CD4-positive, alpha-beta T cell treated with Interleukin-10 for 1 hour (primary cell): ENCODE results near the gene GAB4.
"Not testable (repeated sequence)": the region's sequence is repeated elsewhere in the genome, so short reads cannot be mapped to it uniquely, and the experiment has no call there.

Experiments
- DNase-seq: peaks from one replicate; pipeline ENCODE4 v3.0.0-alpha.2; 2020

GAB4 gene, protein sequence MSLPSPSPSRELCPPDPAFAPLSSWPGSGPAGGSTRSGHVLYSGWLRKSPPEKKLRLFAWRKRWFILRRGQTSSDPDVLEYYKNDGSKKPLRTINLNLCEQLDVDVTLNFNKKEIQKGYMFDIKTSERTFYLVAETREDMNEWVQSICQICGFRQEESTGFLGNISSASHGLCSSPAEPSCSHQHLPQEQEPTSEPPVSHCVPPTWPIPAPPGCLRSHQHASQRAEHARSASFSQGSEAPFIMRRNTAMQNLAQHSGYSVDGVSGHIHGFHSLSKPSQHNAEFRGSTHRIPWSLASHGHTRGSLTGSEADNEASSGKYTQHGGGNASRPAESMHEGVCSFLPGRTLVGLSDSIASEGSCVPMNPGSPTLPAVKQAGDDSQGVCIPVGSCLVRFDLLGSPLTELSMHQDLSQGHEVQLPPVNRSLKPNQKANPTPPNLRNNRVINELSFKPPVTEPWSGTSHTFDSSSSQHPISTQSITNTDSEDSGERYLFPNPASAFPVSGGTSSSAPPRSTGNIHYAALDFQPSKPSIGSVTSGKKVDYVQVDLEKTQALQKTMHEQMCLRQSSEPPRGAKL

DNA sequence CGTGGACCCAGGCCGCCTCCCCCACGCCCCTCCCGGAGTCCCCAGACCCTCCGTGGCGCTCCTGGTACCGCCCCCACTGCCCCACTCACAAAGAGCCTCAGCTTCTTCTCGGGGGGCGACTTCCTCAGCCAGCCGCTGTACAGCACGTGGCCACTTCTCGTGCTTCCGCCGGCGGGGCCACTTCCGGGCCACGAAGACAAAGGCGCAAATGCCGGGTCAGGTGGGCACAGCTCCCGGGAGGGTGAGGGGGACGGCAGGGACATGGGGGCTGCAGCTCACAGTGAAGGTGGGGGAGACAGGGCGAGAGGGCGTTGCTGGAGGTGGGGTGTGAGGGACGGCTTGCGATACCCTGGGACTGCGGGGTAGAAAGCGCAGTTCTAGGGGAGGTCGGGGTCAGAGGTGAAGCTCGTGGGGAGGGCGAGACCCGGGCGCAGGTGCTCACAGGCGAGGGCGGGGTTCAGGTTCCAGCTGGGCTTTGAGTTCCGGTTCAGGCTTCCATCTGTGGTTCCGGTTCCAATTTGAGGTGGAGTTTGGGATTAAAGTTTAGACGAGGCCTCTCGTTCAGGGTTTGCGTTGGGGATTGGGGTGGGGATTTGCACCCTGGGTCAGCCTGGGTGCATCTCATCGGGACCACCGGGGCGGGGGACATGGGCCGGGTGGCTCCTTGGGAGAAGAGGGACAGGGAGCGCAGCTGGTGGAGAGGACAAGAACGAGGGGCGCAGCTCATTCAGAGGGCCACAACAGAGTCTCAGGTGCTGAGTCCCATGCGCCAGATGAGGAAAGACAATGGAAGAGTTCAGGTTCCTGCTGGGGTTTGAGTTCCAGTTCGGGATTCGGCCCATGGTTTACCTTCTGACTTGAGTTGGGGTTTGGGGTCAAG is at the start of gene GAB4:
Gene GAB4 (minus strand): TSS at position 371 of the 880 bp plus-strand sequence. CDS start 108 bp downstream, at position 263.
- no peak for DNase-seq

DNA sequence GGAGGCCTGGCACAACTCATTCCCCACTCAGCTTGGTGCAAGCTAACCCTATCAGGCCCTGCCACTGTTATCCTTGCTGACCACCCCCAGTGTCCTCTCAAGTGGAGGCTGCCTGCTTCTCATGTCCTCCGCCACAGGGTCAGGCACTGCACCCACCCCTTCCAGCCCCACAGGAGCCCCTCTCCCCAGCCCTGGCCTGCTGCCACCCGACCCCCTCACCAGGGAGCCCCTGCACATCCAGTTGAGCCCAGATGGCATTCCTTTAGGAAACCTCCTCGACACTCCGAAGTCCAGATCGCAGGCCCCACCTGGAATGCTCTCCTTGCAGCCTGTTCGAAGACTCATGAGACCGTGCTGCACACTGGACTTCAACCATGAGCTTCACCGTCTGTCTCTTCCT is 48.8 kb upstream of the GAB4 start:
- no peak for DNase-seq

DNA sequence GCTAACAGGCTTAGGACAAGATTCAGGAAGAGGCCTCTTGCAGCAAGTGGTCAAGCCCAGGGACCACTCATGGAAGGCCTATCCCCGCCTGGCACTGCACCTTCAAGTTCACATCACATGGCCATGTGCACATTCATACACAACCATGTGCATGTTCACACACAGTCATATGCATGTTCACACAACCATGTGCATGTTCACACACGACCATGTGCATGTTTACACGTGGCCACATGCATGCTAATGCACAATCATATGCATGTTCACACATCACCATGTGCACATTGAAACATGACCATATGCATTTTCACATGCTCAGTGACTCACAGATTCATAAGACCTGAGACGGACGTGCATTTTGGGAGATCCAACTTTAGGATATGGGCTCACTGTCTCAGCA is 48.0 kb upstream of the GAB4 start:
- DNase-seq = no peak

DNA sequence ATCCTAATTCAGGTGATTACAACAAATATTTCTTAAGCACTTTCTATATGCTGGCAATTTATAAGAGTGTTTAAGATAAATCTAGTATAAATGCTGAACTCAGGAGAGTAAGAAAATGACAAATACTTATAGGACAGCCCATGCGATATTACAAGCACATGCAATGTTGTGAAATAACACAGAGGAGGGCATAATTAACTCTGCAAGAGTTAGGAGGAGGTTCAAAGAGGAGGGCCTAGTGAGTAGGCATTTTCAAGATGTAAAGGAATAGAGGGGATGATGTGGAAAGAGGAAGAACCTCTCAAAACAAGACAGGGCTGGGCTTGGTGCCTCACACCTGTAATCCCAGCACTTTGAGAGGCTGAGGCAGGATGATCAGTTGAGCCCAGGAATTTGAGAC is 39.6 kb upstream of the GAB4 start:
- DNase-seq = no peak

DNA sequence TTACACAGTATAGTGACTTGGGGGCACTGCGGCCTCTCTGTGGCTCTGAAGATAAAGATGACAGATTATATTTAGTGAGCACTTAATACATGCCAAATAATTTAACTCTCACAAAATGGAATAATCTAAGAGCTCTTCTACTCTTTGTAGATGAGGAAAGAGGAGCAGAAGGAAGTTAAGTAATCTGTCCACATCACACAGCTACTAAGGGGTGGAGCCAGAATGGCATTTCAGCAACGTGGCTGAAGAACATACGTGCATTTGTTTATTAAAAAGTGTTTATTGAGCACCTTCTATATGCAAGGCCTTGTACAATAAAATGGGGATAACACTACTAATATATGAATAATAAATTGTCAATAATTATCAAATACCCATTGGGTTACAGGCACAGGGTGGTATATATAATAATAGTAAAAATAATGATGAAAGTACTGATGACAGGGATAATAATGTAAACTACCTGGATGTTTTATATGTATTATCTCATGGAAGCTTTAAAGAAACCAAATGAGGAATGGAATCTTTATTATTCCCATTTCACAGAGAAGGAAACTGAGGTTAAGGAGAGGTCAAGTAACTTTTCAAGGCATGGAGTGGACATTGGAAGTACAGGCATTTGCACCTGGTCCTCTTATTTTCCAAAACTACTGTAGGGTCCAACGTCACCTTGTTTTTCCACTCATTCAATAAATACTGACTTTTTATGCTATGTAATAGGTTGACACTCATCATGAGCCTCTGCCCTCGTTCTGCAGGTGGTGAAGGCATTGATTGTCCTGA is 38.7 kb upstream of the GAB4 start:
- no peak for DNase-seq

DNA sequence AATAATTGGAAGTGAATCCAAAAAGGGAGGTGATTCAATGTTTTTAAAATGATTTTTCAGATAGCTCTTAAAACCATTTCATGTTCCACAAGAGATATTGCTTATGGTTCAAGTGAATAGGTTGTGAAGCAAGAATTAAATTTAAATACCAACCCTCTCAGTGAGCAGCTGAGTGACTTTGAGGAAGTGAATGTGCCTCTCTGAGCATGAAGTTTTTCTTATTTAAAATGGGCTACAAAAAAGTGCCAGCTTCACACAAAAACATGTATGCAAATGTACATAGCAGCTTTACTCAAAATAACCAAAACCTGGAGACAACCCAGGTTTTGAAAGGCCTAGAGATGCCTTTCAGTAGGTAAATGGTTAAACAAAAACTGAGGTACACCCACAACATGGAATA is 35.5 kb upstream of the GAB4 start:
- no peak for DNase-seq

DNA sequence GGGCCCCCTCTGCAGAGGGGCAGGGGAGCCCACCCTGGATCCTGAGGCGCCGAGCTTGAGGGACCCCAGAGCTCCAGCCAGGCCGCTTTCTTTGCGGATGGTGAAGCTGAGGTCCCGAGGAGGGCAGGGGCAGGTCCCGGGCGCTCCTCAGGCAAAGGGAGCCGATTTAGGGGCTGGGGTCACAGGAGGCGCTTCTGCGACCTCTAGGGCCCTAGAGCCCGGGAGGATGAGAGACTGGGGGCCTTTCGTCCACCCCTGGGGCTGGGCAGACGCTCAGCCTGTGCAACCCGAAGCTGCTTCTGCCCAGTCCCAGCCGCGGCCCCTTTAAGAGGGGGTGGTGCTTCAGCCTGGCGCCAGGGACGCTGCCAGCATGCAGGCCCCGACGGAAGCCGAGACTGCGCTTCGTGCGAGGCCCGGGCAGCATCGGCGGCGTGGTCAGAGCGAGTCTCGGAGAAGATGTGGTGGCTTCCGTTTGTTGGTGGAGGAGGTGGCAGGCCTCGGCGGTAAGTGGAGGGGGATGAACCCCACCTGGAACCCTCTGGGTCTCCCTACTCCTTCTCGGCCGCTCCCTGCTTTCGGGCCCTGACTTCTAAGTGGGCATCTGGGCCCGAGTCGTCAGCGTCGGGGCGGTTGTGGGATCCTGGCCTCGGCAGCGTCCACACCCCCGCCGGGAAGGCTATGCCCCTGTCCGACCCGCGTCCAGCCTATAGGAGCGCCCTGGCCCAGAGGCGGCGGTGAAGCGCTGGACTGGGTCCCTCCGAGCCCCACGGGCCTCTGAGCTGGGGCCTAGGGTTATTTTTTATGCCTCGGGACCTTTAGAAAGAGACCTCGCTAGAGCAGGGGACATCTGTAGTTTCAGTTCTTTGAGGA is 29.1 kb upstream of the GAB4 start:
- peak; percentile 6 for DNase-seq

DNA sequence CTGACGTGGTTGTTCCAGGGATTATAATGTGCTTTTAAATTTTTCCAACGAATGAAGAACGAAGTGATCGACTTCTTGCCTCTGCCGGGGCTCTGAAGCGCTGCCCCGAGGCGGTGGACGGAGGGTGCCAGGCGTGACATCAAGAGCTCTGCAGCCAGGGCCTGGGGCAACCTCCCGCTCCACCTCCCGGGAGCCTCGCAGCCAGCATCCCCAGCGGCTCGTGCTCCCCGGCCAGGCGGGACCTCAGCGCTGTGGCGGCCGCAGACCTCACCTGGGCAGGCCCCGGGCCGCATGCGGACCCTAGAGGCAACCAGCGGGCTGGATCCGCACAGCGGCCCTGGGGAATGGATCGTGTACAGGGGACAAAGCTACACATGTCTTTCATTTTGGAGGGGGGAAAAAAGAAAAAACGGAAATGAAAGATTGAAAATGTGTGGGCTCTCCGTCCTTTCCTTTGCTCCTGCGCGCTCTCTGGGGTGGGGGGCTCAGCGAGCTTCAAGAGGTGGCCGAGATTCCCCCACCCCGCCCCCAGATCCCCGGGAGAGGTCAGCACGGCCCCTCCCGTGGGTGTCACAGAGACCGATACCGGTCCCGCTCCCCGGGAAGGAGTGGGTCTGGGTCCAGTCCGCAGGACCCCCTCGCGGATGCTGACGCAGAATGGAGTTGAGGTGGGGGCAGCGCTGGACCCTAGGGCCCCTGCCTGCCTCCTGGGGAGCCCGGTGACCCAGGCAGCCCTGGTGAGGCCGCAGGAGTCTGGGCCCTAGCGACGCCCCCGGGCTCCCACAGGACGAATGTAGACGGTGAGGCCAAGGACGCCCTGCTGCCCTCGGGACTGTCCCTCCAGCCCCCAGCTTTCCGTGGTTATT is 28.2 kb upstream of the GAB4 start:
- DNase-seq = not testable (repeated sequence)

DNA sequence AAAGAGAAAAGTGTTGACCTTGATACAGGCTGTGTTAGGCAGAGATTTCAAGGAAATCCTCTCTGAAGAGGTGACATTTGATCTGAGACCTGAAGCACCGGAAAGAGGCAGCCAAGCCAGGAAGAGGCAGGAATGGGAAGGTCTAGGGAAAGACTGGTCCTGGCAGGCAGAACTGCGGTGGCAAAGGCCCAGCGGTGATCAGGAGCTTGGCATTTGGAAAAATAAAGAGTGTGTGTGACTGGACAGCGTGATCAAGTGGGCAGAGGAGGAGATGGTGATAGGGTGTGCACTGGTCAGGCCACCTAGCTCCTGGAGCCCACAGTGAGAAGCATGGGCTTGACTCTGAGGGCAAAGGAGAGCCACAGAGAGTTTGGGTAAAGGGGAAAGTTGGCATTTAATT is 27.2 kb upstream of the GAB4 start:
- no peak for DNase-seq

DNA sequence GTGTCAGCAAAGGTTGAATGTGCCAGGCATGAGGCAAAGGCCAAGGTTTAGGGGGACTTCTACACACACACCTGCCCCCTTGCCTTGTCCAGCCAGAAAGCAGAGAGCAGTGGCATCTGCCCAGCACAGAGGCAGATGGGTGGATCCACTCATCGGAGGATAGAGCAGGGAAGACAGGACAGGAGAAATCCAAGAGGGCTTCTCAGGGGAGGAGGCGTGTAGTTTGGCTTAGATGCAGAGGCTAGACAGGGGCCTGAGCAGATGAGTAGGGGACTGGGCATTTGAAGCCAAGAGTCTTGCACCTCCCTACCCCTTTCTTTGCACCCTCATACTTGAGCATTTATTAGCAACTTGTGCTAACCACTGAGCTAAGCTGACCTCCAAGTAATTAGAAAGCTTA is 26.5 kb upstream of the GAB4 start:
- not testable (repeated sequence) for DNase-seq

DNA sequence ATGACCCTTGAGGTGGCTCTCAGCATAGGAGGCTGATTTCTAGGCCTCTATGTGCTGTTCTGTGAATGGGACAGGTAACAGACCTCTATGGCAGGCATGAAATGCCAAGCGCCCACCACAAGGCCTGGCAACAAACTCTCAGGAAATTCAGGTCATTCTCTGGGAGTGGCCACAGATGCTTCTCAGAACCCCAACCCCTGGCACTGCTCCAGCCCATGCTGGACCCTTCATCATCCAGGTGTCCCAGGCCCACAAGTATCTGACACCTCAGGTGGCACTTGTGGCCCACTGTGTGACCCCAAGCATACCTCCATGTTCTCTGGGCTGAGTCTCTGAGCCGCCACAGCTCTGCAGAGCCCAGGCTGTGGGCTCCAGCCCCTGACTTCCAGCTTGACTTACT is 24.3 kb upstream of the GAB4 start:
- not testable (repeated sequence) for DNase-seq

DNA sequence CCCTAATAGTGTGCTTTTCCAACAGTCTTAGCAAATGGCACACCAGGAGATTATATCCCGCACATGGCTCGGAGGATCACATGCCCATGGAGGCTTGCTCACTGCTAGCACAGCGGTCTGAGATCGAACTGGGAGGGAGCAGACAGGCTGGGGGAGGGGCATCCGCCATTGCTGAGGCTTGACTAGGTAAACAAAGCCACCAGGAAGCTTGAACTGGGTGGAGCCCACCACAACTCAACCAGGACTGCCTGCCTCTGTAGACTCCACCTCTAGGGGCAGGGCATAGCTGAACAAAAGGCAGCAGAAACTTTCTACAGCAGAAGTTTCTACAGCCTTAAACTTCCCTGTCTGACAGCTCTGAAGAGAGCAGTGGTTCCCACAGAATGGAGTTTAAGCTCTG is 16.4 kb upstream of the GAB4 start:
- DNase-seq = not testable (repeated sequence)

DNA sequence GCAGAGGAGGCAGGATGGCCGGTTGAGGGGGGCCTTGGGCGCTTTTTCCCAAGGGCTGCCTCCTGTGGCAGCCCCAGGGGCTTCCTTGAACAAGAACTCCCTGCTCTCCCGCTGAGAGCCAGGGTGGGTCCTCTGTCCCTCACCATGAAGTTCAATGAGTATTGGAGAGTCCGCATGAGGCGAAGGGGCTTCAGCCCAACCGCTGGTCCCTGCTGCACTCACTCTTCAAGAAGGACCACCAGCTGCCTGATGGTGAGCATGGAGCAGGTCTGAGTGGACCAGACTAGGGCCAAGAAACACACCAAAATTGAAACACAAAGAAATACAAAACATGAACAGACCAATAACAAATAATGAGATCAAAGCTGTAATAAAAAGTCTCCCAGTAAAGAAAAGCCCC is 7.5 kb upstream of the GAB4 start:
- not testable (repeated sequence) for DNase-seq

DNA sequence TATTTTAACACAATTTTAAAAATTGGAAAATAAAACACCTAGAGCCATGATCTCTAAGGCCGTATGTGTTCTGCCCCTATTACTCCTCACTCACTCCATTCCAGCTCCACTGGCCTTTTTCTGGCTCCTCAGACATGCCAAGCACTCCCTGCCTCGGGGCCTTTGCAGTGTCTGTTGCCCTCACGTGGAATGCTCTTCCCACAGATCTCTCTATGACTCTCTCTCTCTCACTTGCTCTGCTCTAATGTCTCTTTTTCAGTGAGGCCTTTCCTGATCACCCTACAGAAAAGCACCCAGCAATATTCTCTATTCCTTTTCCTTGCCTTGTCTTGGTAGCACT is 6.0 kb upstream of the GAB4 start:
- not testable (repeated sequence) for DNase-seq

DNA sequence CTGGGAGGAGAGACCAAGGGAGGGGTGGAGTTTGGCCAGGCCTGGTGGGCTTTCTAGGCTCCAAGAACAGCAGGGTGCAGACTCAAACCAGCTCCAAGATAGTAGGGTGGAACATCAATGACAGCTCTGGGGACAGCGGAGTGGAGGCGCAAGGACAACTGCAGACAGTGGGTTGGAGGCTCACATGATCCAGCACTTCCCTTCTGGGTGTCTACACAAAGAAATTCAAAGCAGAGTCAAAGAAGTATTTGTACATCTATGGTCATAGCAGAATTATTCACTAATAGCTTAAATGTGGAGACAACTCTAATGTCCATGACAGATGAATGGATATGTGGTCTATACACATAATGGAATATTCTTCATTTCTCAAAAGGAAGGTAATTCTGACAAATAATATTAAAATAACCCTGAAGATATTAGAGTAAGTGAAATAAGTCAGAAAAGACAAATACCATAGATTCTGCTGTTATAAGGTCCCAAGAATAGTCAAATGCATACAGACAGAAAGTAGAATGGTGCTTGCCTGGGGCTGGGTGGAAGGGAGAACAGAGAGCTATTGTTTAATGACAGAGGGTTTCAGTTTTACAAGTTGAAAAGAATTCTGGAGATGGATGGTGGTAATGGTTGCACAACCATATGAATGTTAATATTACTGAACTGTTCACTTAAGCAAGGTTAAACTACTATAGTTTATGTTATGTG is 5.5 kb upstream of the GAB4 start:
- DNase-seq = no peak

DNA sequence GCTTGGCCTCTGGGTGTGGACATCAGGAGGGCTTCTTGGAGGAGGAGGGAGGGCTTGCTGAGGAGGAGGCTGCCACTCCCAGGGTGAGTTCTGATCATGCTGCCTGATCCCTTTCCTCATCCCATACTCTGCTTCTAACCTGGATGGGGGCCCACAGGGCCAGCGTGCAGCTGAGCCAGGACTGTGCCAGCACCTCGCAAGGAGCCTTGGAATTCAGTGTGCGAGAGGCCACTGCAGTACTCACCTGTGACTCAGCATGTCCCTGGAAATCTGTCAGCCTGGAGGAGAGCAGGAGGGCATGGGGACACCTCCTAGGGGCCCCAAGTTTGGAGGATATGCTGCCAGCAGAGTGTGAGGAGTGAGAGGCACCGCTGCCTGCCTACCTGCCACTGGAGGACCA is 4.2 kb upstream of the GAB4 start:
- no peak for DNase-seq

DNA sequence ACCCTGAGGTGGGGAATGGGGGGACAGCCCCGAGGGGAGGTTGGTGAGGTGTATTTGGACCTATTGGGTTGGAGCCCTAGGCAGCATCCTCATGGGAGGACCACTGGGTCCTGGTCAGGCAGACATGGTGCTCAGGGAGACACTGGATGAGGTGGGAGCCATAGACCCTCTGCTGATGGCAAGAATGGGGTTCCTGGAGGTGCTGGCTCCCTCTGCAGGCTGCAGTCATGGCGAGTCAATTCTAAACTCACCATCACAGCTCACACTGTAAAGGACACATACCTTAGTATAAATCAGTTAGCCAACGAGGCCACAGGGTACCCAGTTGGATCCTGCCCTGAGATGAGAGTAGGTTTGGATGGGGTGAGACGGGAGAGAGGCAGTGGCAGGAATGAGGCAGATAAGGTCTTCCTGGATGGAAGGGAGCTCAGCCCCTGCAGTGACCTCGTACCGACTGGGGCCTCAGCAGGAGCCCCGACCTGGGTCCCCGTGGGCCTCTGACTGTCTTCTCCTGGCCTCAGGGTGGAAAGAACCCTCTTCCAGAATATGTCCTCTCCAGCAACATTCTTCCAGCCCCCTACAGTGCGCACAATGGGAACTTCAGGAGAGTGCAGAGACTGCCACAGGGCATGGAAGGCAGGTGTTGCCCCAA is 1.7 kb upstream of the GAB4 start:
- no peak for DNase-seq

DNA sequence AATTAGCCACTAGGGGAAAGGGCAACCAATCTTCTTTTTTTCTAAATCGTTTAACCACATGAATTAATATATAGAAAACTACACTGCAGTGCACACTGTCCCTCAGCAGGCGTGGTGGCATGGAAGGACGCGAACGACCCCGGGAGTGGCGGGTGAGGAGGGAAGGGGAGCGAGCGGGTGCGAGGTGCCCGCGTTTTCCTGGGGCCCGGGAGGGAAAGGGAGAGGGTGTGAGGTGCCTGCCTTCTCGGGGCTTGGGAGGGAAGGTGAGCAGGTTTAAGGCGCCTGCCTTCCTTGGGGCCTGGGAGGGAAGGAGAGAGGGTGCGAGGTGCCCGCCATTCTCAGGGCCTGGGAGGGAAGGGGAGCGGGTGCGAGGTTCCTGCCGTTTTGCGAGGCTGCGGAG is 765 bp downstream of the GAB4 start:
- DNase-seq = no peak

DNA sequence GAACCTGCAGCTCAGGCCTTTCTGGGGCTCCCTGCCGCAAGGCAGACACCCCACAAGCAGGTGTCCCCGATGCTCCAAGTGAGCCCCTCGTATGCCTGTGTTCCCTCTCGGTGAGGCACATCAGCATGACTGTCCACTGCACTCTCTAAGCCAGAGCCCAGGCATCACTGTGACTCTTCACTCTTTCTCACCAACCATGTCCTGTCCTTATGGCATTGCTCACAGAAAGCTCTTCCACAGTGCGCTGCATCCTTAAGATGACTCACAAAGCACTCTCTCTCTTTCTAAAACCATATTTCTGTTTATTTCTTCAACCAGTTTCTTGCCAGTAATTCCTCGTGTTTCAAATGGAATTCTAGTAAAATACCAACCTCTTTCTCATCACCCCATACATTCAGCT is 18.1 kb downstream of the GAB4 start:
- no peak for DNase-seq

DNA sequence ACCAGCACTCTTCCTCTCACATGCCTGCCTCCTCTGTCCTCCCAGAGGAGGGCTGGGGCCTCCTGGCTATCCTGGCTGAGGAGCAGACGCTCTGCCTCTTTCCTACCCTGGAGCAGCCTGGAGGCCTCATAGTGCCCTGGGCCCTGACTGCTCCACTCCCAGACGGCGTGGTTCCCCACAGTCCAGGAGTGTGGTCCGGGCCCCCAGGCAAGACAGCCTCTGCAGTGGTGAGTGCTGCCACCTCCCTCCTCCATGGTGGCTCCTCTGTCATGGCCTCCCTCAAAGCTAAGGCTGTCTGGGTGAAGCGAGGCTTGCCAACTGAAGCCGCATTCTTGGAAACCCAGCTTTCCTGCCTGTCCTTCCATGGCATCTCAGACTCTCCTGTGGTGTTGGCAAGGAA is 19.8 kb downstream of the GAB4 start:
- no peak for DNase-seq
